NCI-H1417 treated with DMSO at 0.1 percent for 48 hours (cell line): ENCODE results near the gene NF1.
A peak's percentile ranks its signal among the peaks of the same experiment; 100 is the strongest.
"Not testable (repeated sequence)": the region's sequence is repeated elsewhere in the genome, so short reads cannot be mapped to it uniquely, and the experiment has no call there.

ENCODE experiments used
- DNase-seq: peaks from one replicate; lab custom pipeline; 2025; lab: John Stamatoyannopoulos, UW

The NF1 gene, protein sequence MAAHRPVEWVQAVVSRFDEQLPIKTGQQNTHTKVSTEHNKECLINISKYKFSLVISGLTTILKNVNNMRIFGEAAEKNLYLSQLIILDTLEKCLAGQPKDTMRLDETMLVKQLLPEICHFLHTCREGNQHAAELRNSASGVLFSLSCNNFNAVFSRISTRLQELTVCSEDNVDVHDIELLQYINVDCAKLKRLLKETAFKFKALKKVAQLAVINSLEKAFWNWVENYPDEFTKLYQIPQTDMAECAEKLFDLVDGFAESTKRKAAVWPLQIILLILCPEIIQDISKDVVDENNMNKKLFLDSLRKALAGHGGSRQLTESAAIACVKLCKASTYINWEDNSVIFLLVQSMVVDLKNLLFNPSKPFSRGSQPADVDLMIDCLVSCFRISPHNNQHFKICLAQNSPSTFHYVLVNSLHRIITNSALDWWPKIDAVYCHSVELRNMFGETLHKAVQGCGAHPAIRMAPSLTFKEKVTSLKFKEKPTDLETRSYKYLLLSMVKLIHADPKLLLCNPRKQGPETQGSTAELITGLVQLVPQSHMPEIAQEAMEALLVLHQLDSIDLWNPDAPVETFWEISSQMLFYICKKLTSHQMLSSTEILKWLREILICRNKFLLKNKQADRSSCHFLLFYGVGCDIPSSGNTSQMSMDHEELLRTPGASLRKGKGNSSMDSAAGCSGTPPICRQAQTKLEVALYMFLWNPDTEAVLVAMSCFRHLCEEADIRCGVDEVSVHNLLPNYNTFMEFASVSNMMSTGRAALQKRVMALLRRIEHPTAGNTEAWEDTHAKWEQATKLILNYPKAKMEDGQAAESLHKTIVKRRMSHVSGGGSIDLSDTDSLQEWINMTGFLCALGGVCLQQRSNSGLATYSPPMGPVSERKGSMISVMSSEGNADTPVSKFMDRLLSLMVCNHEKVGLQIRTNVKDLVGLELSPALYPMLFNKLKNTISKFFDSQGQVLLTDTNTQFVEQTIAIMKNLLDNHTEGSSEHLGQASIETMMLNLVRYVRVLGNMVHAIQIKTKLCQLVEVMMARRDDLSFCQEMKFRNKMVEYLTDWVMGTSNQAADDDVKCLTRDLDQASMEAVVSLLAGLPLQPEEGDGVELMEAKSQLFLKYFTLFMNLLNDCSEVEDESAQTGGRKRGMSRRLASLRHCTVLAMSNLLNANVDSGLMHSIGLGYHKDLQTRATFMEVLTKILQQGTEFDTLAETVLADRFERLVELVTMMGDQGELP (N-terminal part only)

DNA sequence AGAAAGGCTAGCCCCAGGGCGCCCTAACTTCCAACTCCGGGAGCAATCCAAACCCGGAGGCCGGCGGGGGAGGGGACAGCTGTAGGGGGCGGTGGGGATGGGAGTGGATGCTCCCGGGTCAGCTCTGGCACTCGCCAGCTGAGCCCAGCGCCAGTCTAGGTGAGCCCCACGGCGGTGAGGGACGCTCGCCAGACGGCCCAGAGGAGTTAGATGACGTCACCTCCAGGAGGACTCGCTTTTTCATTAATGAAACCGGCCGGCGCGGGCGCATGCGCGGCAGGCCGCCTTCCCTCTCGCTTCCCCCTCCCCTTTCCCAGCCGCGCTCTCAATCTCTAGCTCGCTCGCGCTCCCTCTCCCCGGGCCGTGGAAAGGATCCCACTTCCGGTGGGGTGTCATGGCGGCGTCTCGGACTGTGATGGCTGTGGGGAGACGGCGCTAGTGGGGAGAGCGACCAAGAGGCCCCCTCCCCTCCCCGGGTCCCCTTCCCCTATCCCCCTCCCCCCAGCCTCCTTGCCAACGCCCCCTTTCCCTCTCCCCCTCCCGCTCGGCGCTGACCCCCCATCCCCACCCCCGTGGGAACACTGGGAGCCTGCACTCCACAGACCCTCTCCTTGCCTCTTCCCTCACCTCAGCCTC lies at the start of gene NF1:
NF1 (plus strand) TSS at position 378 of the 636 bp plus-strand sequence. CDS start 333 bp downstream, outside the sequence.
- DNase-seq = peak; percentile 89

DNA sequence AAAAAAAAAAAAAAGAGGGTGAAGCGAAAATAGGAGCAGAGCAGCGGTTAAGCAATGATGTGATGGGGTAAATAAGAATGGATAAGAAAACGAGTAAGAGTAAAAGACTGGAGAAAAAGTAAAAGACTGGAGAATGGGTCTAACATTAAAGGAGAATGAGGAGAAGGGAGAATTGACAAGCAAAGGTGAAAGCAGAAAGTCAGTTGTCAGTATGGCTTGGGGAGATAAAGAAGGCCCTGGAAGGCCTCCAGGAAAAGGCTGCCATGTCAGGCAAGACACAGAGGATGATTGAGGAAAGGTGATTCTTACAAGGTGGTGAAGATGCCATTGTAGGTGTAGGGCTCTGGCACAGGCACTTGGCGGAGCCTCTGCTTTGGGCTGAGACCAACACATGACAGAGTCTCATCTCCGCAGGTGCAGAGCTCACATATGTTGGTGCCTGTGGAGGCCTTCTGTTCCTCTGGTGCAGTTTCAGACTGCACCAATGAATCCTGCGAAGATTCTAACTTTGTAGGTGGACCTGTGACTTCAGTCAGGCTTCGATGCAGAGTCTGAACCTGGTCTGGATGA lies 47.8 kb upstream of the NF1 start:
- not testable (repeated sequence) for DNase-seq

DNA sequence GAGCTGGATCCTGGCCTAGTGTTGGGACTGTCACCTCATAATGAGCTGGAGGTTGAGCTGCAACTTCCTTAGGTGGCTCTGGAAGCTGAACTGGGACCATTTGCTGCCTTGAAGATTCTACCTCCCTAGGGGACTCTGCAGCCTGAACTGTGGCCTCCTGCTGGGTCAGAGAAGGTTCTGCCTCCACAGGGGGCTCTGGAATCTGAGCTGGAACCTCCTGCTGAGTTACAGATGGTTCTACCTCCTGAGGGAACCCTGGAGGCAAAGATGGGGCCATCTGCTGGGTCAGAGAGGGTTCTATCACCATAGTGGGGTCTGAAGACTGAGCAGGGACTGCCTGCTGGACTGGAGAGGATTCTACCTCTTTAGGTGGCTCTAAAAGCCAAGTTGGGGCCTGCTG lies 46.6 kb upstream of the NF1 start:
- no peak for DNase-seq

DNA sequence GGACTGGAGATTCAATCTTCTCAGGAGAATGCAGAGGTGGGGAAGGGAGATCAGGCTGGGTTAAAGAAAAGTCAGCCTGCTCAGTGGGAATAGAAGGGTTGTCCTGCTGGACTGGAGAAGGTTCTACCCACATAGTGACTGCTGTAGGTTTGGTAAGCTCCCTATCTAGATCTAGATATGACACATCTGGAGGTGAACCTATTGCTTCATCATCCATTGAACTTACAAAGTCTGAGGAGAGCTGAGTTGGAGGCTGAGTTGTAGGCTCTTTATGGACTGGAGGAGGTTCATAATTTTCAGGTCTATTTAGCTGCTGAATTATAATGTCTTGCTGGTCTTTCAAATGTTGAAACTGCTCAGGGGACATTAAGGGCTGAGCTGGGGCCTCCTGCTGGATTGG lies 46.0 kb upstream of the NF1 start:
- DNase-seq = no peak

DNA sequence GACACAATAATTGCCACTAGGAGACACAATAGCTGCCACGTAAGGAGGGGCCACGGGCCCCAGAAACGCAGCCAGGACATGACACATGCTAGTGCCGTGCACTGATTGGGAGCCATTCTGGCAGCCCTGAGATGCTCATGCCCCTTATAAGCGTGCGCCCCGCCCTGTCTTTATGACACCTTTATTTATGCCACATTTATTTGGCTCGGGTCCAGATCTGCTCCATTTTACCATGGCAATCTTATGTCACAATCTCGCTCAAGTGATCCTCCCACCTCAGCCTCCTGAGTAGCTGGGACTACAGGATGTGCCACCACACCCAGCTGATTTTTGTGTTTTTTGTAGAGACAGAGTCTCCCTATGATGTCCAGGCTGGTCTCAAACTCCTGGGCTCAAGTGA lies 43.8 kb upstream of the NF1 start:
- DNase-seq = no peak

DNA sequence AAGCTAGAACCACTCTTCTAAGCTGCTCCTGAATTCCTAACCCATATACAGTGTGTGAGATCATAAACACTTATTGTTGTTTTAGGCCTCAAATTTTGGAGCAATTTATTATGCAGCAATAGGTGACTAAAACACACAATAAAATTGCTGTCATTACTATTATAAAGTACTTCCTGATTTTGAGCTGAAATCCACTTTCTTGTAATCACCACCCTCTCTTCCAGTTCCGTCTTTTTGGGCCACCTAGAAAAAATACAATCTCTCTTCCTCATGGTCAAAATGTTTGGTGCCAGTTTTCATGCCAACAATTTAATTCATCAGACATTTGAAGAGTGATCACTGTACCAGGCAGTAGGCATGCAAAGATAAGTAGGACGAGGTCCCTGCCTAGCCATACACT lies 43.3 kb upstream of the NF1 start:
- no peak for DNase-seq

DNA sequence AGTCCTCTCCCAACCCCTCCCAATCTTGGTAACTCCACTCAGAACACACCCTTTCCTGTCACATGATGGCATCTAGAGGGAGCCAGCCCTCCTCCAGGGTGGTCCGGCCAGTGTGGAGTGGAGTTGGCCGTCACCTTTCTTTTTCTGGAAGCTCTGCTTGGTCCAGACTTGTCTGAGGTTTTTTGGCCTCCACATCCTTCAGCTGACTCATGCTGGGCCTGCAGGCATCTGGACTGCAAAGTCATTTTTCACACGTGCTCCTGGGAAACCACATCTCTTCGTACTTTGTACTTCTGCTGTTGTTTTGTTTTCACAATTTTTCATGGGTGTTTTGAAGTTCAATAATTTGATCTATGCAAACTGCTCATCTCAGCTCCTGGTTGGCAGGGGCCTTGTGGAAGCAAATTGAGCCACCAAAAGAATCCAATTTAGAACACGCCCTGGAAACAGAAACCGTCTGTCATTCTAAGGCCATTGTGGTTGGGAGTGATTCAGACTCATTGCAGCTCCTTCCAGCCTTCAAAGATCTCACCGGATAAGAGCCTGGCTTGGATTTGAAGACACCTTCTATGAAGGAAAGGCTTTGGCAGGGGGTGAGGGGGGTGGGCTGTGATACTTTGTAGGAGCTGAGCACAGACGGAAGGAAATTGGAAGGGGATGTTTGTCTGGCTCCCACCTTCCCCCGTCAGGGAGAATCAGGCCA lies 42.4 kb upstream of the NF1 start:
- DNase-seq = no peak

DNA sequence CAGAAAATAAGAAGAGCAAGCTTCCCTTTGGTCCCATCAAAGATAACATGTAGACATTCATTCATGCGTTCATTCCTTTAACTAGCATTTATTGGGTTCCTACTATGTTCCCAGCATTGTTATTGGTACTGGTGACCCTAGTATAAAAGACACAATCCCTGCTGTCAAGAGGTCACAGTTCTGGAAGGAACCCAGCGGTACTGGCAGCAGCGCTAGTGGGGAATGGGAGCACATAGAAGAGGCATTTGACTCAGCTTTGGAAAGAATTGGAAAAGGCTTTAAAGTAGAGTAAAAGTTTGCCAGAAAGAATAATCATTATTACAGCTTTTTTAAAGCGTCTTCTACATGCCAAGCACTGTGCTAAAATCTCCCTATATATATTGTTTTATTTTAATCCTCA lies 41.7 kb upstream of the NF1 start:
- no peak for DNase-seq

DNA sequence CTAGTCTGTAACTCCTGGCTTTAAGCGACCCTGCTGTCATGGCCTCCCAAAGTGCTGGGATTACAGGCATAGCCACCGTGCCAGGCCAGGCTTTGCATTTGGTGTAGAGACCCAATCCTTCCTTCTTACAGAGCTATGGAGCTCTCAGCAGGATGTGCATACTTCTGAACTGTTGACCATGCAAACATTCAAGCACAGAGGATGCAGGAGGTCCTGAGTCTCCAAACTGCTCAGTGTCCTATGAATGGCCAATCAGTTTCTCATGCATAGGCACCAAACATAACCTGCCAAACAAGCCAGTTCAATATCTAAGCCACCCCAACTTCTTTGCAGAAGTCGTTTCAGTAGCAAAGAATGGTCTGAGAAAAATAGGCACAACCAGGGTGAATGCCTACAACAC lies 40.0 kb upstream of the NF1 start:
- no peak for DNase-seq

DNA sequence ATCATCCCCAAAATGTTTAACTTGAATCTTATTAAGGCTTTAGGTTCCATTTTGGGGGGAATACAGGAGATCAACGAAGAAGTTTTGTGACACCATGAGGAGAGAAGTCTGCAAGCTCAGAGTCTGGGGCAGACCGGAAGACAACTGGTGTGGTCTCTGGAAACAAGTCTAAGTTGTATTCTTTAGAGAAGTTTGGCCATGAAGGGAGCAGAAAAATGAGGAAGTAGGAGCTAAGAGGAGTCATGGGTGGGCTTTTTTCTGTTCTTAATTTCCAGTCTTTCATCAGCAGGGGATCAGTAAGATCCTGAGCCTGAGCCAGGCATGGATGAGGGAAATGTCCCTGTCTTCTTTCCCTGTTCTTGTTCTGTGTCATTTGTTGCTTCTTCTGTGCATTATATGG lies 35.8 kb upstream of the NF1 start:
- DNase-seq = no peak

DNA sequence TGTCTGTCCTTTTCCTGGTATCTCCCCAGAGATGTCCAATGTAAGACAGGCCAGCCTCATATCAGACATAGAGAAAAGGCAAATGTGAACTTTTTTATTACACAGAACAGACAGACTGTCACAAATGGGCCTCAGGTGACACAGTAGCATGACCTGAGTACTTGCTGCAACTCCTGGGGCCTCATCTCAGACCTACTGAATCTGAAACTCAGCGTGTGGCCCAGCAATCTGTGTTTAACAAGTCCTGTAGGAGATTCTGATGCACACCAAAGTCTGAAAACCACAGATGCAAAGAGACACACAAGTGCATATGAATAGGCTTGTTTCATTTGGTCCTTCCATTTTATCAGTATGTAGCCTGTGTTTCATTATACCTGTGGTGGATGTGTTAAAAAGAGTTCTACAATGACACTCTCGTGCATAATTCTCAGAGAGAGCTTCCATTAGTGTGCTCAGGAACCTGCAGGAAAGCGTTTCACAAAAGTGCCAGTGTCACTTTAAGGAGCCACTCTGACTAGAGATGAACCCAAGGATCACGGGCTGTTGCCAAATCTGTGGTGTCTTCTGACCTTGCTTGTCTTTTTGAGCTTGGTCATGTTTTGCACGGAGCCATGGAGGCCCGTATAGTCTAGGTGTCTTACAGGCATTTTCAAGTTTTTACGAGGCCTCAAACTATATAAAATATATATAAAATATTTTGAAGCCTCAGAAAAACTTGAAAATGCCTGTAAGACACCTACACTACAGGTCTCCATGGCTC lies 33.8 kb upstream of the NF1 start:
- DNase-seq = no peak

DNA sequence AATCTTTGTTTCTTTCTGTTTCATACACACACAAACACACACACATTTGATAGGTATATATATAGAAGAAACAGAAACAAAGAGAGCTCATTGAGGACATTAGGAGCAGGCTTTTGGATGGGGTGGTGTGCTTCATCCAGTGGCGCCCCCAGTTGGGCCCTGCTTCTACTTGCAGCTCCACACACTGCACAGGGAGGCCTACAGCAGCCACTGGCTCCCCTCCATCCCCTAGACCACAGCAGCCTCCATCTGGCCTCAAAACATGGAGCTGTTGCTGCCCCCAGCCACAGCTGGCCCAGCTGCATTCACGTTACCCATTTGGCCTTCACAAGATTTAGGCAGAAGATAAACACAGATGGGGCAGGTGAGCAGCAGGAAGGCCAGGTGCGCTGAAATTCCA lies 33.1 kb upstream of the NF1 start:
- DNase-seq = no peak

DNA sequence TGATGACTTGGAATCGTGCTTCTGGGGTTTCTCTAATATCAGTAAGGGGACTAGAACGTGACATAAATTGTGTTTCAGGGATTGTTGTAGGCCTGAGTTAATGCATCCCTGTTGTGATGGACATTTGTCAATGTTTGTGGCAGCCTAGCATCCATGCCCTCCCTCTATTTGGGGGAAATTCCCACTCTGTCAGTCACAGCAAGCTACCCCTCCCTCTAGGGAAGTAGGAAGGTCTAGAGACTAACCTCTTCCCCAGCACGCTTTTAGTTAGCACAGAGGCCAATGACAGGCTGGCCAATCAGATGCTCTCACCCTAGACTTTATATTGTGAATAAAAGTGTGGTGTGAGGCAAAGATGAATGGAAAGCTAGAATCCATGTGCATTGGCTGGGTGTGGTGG lies 32.4 kb upstream of the NF1 start:
- no peak for DNase-seq

DNA sequence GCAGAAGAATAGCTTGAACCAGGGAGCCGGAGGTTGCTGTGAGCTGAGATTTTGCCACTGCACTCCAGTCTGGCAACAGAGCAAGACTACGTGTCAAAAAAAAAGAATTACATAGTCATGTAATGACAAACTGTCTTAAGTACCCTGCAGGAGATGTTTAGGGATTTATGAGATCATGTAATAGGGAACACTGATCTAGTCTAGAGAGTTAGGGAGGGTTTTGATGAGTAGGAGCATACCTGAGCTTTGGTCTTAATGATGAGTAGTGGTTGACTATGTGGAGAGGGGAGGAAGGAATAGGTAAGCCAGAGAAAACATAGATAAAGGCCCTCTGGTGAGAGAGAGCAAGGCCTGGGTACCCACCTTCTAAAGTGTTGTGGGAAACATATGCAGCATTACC lies 30.1 kb upstream of the NF1 start:
- no peak for DNase-seq

DNA sequence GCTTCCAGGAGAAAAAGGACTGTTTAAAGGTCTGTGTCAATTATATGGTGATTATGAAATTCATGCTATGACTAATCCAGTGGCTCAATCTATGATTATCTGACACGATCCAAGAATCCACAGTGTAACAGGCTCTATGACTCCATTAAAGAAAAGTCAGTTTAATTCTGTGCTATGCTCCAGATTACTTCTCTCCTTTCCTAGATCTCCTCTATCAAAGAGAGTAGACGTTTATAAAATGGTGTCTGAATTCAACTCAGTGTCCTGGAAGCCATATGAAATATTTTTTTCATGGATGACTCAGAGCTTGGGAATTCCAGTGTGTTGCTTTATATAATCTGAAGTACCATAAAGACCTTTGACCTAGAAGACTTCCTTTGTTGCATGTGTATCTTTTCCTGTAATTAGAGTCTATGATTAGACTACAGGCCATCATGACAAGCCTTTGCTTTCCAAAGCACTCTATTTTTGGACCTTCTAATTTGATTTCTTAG lies 27.0 kb upstream of the NF1 start:
- DNase-seq = no peak

DNA sequence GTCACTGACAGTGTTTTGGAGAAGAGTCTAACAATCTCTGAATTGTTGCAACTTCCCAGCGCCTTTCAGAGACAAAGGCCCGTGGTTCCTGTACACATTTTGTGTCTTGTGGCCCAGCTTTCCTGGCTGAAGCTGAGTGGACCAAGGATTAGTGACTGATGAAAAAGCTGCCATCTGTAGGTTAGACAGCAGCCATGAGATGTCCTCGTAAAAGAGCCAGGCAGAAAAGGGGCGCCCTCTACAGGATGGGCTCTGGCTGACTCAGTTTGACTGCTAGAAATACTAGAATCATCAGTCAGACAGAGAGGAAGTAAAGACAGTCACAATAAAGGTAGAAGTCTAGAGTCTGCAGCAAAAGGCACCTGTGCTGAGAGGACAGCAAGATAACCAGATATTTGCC lies 26.5 kb upstream of the NF1 start:
- no peak for DNase-seq

DNA sequence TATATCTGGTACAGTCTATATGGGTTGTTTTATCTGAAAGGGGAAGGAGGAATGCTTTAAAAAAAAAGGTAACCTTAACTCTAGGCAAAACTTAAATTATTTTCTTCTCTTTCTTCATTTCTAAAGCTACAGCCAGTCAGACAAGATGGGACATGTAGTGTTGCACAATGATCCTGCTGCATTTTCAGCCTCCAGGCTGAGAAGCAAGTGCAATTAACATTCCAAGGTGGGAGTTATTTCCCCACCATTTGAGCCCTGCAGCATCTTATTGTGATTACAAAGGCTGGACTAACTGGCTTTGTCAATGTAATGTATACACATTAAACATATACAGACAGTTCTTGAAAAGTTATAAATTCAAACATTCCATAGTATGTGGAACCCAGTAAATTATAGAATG lies 22.6 kb upstream of the NF1 start:
- no peak for DNase-seq

DNA sequence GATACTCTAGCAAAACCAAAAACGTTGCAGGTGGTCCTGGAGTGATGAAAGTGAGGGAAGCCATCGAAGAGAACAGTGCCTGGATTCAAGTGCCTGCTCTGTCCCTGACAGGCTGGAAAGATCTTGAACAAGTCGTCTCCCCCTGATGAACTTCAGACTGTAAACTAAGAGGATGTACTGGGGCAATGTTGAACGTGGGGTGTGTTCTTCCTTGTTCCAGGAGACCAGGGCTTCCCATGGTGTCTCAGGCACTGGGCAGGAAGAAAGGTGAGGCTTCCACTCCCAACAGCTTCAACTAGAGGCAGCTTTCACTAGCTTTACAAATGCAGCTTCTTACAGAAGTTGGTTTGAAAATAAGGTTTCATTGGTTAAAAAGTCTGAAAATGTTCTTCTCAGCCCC lies 21.4 kb upstream of the NF1 start:
- no peak for DNase-seq

DNA sequence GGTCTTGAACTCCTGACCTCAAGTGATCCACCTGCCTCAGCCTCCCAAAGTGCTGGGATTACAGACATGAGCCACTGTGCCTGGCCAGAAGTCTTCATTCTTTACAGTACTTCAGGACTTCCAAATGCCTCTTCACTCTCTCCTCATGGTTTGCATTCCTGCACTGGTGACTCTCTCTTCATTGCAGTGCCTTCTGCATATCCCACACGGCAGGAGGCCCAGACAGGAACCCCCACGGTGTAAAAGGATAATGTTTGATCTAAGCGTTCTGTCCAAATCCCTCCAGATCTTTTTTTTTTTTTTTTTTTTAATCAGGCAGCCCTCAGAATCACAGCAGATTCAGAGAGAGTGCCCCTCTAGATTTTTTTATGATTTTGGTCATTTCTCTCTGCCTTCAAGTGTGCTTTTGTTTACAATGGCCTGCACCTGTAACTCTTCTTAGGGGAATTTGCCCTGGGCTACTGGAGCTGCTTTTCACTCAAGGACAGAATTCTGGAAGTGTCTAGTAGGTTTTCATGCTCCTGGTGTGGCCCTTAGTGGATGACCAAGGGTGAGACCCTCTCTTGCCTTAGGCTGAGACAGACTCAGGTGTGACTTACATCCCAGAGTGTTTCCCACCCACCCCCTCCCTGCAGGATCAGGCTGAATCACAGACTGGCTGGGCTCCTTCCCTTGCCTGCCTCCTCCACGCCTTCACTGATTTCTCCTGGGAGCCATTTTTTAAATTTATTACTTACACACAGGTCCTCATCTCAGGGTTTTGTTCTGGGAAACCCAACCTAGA lies 19.8 kb upstream of the NF1 start:
- DNase-seq = no peak
